ENCODE measurements around the gene ACSF3. TPM values are rescaled to one million over a fixed set of nuclear protein-coding genes. Genes with fewer than 3 reads are reported as not detected.
A peak's percentile ranks its signal among the peaks of the same experiment; 100 is the strongest.

The ACSF3 gene
- total RNA-seq, 1 experiment from 2014 or later, result 54.9 TPM

- Mint-ChIP-seq H3K4me1 (ENCODE audit: low read depth, unreplicated experiment) (peaks cover 4% of the 10 kb centered on the region), H3K36me3 (ENCODE audit: insufficient read depth, unreplicated experiment) (peaks cover 45% of the 10 kb centered on the region), H3K4me3 (ENCODE audit: low read depth, unreplicated experiment) (no peak overlapping the region), H3K27ac (ENCODE audit: unreplicated experiment) (peak overlapping the region; percentile 7), H3K9me3 (ENCODE audit: low read depth, unreplicated experiment) (peaks cover 13% of the 10 kb centered on the region), H3K27me3 (ENCODE audit: unreplicated experiment) (peaks cover 4% of the 10 kb centered on the region)
- intact Hi-C loops (cut with micrococcal nuclease; ENCODE audit: unreplicated experiment), result no loop called here
- TF ChIP-seq CTCF (IDR thresholded peaks at IDR 0.05; ENCODE audit: unreplicated experiment), result no peak
- no peak for DNase-seq
- CTCF ChIA-PET, result no interaction called here
- no TSS peak for BruUV-seq (replicated peaks)
These were observed 55.7 kb downstream of the ACSF3 start for GRCh38 chr16:89149386-89149785.

- Mint-ChIP-seq H3K36me3 (ENCODE audit: insufficient read depth, unreplicated experiment) (peaks cover 54% of the 10 kb centered on the region), H3K27me3 (ENCODE audit: unreplicated experiment) (peaks cover 13% of the 10 kb centered on the region), H3K4me1 (ENCODE audit: low read depth, unreplicated experiment) (peaks cover 6% of the 10 kb centered on the region), H3K9me3 (ENCODE audit: low read depth, unreplicated experiment) (peaks cover 13% of the 10 kb centered on the region), H3K4me3 (ENCODE audit: low read depth, unreplicated experiment) (no peak overlapping the region), H3K27ac (ENCODE audit: unreplicated experiment) (no peak overlapping the region)
- BruUV-seq (replicated peaks), result no TSS peak
- no peak for DNase-seq
- intact Hi-C loops (cut with micrococcal nuclease; ENCODE audit: unreplicated experiment), result no loop called here
- CTCF ChIA-PET, result no interaction called here
- no peak for TF ChIP-seq CTCF (IDR thresholded peaks at IDR 0.05; ENCODE audit: unreplicated experiment)
These were observed 56.6 kb downstream of the ACSF3 start for GRCh38 chr16:89150090-89150835.

- peaks cover 61% of the 10 kb centered on the region for H3K36me3 Mint-ChIP-seq (ENCODE audit: insufficient read depth, unreplicated experiment)
- peaks cover 6% of the 10 kb centered on the region for H3K4me1 Mint-ChIP-seq (ENCODE audit: low read depth, unreplicated experiment)
- CTCF ChIA-PET, result no interaction called here
- H3K27me3 Mint-ChIP-seq (ENCODE audit: unreplicated experiment), result peaks cover 20% of the 10 kb centered on the region
- intact Hi-C loops (cut with micrococcal nuclease; ENCODE audit: unreplicated experiment), result no loop called here
- no peak overlapping the region for H3K27ac Mint-ChIP-seq (ENCODE audit: unreplicated experiment)
- BruUV-seq (replicated peaks), result no TSS peak
- peaks cover 13% of the 10 kb centered on the region for H3K9me3 Mint-ChIP-seq (ENCODE audit: low read depth, unreplicated experiment)
- no peak for DNase-seq
- no peak for TF ChIP-seq CTCF (IDR thresholded peaks at IDR 0.05; ENCODE audit: unreplicated experiment)
- no peak overlapping the region for H3K4me3 Mint-ChIP-seq (ENCODE audit: low read depth, unreplicated experiment)
These were observed 57.3 kb downstream of the ACSF3 start for GRCh38 chr16:89150981-89151380.

GRCh38 chr16:89152831-89153700, 59.4 kb downstream of the ACSF3 start:
- no peak for TF ChIP-seq CTCF (IDR thresholded peaks at IDR 0.05; ENCODE audit: unreplicated experiment)
- intact Hi-C loops (cut with micrococcal nuclease; ENCODE audit: unreplicated experiment), result no loop called here
- Mint-ChIP-seq H3K4me3 (ENCODE audit: low read depth, unreplicated experiment) (no peak overlapping the region), H3K4me1 (ENCODE audit: low read depth, unreplicated experiment) (peaks cover 6% of the 10 kb centered on the region), H3K27ac (ENCODE audit: unreplicated experiment) (no peak overlapping the region), H3K27me3 (ENCODE audit: unreplicated experiment) (peaks cover 32% of the 10 kb centered on the region), H3K36me3 (ENCODE audit: insufficient read depth, unreplicated experiment) (peaks cover 67% of the 10 kb centered on the region), H3K9me3 (ENCODE audit: low read depth, unreplicated experiment) (peaks cover 13% of the 10 kb centered on the region)
- no TSS peak for BruUV-seq (replicated peaks)
- no peak for DNase-seq
- CTCF ChIA-PET, result no interaction called here

All from Calu3 (cell line).